Left renal pelvis (tissue), 4 donors: ENCODE data around the gene SH3YL1. TPM values are rescaled to one million over a fixed set of nuclear protein-coding genes. Genes with fewer than 3 reads are reported as not detected.

Experiments used
- DNase-seq, 4 donors: peaks; one replicate each; pipeline ENCODE4 v3.0.0-alpha.2; 2013; ENCODE audit warnings: low read depth in 4 of 4, low spot score in 3 of 4
- polyA plus RNA-seq, 4 donors: library from polyadenylated mRNA; unstranded; fragments of 120-200 nt; gene quantifications; one replicate each; pipeline ENCODE4 v1.2.1, GENCODE V29; 2013; ENCODE audit not compliant: insufficient read length in 4 of 4

SH3YL1 gene
- polyA plus RNA-seq, 4 donors, result 47.7 to 124 (median 108) TPM

- DNase-seq, result no peak
Measured at GRCh38 chr2:282371-283263, 18.8 kb upstream of the SH3YL1 start.

- DNase-seq, result no peak
Measured at GRCh38 chr2:281381-281780, 17.5 kb upstream of the SH3YL1 start.

GRCh38 chr2:280650-281110, 16.8 kb upstream of the SH3YL1 start:
- no peak for DNase-seq

GRCh38 chr2:279956-280649, 16.3 kb upstream of the SH3YL1 start:
- no peak for DNase-seq

- DNase-seq, result no peak
Measured at GRCh38 chr2:279366-279765, 15.5 kb upstream of the SH3YL1 start.

GRCh38 chr2:278927-279320, 15.1 kb upstream of the SH3YL1 start:
- no peak for DNase-seq

GRCh38 chr2:278312-278926, 14.6 kb upstream of the SH3YL1 start:
- no peak for DNase-seq

- DNase-seq, result no peak
Measured at GRCh38 chr2:275466-275865, 11.6 kb upstream of the SH3YL1 start.

GRCh38 chr2:274503-274902, 10.7 kb upstream of the SH3YL1 start:
- DNase-seq, result no peak

GRCh38 chr2:273333-273732, 9.5 kb upstream of the SH3YL1 start:
- no peak for DNase-seq

GRCh38 chr2:271917-272316, 8.1 kb upstream of the SH3YL1 start:
- no peak for DNase-seq

GRCh38 chr2:270861-271260, 7.0 kb upstream of the SH3YL1 start:
- no peak for DNase-seq

GRCh38 chr2:269356-270030, 5.7 kb upstream of the SH3YL1 start:
- DNase-seq, result no peak

GRCh38 chr2:268323-268722, 4.5 kb upstream of the SH3YL1 start:
- no peak for DNase-seq

GRCh38 chr2:264493-265468, 949 bp upstream of the SH3YL1 start, which contains the start of gene ACP1:
TSS of gene ACP1 (plus strand) at chr2:264947. CDS start at chr2:264965, 18 bp downstream.
- peak; percentile 90 to 91 (median 90) for DNase-seq

- no peak for DNase-seq
Measured at GRCh38 chr2:263022-263738, 652 bp downstream of the SH3YL1 start.

GRCh38 chr2:262117-262516, 1.7 kb downstream of the SH3YL1 start:
- no peak for DNase-seq

GRCh38 chr2:260507-261161, 3.2 kb downstream of the SH3YL1 start:
- no peak for DNase-seq
